ENCODE data around the gene XRCC6. TPM values are rescaled to one million over a fixed set of nuclear protein-coding genes. Genes with fewer than 3 reads are reported as not detected.

XRCC6 gene
- total and polyA plus RNA-seq, 8 donors = 49.8 to 86.4 (median 76.1) TPM

DNA sequence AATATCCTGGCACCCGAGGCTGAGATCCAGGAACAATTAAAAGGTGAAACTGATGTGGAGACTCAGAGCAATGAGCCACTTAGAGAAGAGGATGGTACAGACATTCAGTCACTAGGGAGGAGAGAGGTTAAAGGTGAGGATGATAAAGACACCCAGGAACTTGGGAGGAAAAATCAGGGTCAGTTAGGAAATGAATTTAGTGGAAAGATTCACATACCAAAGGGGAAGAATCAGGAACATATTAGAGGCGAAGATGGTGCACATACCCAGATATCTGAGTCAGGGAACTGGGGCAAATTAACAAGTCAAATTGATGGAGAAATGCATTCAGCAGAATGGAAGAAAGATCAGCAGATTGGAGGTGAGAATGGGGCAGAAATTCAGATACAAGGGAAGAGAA is 74.1 kb downstream of the XRCC6 start:
- Histone ChIP-seq H3K27me3 (no peaks in the 10 kb centered on the region), H3K36me3 (no peaks in the 10 kb centered on the region), H3K4me3 (no peak overlapping the region), H3K9me3 (no peaks in the 10 kb centered on the region), H3K4me1 (peaks cover 0 to 10% (median 0%) of the 10 kb centered on the region in 3 donors), H3K27ac (no peak overlapping the region)
- intact Hi-C loops (cut with DNase I) = loop anchor here in 2 of 3 donors (5.0 to 10.0 kb wide), 2 partner anchors 247 to 250 kb away; partner anchors contain the start of gene CENPM (in 1 of the 2)
- 71 to 73% methylated on average over 2 of the region's 2 CpGs for WGBS, 2 donors
- TF ChIP-seq, protein P1, sequence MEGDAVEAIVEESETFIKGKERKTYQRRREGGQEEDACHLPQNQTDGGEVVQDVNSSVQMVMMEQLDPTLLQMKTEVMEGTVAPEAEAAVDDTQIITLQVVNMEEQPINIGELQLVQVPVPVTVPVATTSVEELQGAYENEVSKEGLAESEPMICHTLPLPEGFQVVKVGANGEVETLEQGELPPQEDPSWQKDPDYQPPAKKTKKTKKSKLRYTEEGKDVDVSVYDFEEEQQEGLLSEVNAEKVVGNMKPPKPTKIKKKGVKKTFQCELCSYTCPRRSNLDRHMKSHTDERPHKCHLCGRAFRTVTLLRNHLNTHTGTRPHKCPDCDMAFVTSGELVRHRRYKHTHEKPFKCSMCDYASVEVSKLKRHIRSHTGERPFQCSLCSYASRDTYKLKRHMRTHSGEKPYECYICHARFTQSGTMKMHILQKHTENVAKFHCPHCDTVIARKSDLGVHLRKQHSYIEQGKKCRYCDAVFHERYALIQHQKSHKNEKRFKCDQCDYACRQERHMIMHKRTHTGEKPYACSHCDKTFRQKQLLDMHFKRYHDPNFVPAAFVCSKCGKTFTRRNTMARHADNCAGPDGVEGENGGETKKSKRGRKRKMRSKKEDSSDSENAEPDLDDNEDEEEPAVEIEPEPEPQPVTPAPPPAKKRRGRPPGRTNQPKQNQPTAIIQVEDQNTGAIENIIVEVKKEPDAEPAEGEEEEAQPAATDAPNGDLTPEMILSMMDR (IDR thresholded peaks at IDR 0.05) = no peak
- DNase-seq = no peak
- FAIRE-seq = no peak
- ATAC-seq = no peak

DNA sequence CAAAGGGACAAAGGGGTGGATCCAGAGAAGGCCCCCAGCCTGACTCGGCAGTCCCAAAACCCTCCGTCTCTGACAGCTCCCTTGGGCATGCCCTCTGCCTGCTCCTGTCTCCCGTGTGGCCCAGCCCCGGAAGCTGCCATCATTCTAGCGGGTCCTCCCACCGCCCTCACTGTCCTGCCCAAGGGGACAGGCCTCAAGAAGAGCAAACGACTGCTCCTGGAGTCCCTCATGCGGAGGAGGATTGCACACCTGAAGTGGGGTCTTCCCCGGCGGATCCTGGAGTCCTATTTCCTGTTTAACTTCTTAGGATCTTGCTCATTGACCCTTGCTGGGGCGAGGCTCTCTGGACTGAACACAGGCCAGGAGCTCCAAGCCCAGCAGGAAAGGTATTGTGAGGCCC is 75.6 kb downstream of the XRCC6 start:
- no peaks in the 10 kb centered on the region for H3K9me3 ChIP-seq
- TF ChIP-seq, protein P1 (IDR thresholded peaks at IDR 0.05) = no peak
- 55 to 60% methylated on average over 11 of the region's 11 CpGs for WGBS, 2 donors
- peaks cover 0 to 10% (median 0%) of the 10 kb centered on the region in 3 donors for H3K4me1 ChIP-seq
- no peak for FAIRE-seq
- DNase-seq = peak in 3 of 6 donors; percentile 36 to 61 (median 61)
- H3K4me3 ChIP-seq = no peak overlapping the region
- H3K27me3 ChIP-seq = no peaks in the 10 kb centered on the region
- no peaks in the 10 kb centered on the region for H3K36me3 ChIP-seq
- ATAC-seq = peak in 1 of 4 donors; percentile 2
- H3K27ac ChIP-seq = no peak overlapping the region
- intact Hi-C loops (cut with DNase I) = loop anchor here in 2 of 3 donors (5.0 to 10.0 kb wide), 2 partner anchors 246 to 248 kb away; partner anchors contain the start of gene CENPM (in 1 of the 2)

GRCh38 chr22:41697126-41697775 is 76.2 kb downstream of the XRCC6 start:
- FAIRE-seq = no peak

DNA sequence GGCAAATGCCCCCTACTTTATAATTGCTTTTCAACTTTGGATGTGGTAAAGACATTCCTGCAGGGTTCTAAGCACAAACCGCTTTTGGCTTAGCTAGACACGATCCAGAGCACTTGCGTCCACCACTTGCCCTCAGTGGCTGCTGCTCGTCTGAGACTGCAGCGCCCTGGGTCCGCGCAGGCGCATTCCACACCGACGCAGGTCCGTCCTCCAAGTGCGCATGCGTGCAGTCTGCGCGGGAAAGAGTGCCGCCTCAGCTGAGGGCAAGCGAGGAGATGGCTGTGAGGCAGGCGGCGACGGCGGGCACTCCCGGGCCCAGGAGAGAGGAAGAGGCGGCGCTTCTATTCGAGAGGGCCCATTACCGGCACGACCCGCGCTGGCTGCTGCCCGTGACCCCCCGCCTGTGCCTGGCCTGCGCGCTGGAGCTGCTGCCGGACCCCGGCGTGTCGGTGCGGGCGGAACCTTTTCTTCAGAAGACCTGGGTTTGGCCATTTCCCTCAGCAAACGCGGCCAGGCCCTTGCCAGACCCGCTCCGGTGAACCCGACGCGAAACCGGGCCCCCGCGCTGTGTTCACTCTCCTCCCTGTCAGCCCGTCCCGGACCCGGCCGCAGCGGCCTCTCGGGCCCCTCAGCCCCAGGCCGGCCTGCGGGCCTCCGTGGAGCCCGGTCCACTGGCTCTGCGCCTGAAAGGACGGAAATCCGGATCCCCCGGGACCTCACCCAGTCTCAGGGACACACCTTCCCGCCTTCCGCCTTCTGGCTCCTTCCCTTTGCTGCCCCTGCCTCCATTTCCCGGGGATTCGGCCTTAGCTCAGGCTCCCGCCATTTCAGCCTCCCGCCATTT is 78.4 kb downstream of the XRCC6 start, which contains the start of gene MEI1:
TSS of gene MEI1 (plus strand) at position 240 of the 844 bp plus-strand sequence. CDS start at position 276, 36 bp downstream.
- WGBS, 2 donors = 40 to 42% methylated on average over 69 of the region's 69 CpGs
- FAIRE-seq = no peak
- peak; percentile 79 to 96 (median 90) for DNase-seq
- Histone ChIP-seq H3K27me3 (no peaks in the 10 kb centered on the region), H3K36me3 (no peaks in the 10 kb centered on the region), H3K9me3 (no peaks in the 10 kb centered on the region), H3K27ac (no peak within 1 kb of the TSS), H3K4me1 (peaks cover 0 to 10% (median 0%) of the 10 kb centered on the region in 3 donors), H3K4me3 (peak within 1 kb of the TSS in 1 of 4 donors; percentile 18)
- intact Hi-C loops (cut with DNase I) = loop anchor here in 2 of 3 donors (5.0 to 10.0 kb wide), 2 partner anchors 243 to 245 kb away; partner anchors contain the start of gene CENPM (in 1 of the 2)
- TF ChIP-seq, protein P1 (IDR thresholded peaks at IDR 0.05) = no peak
- ATAC-seq = peak; percentile 73 to 85 (median 81)

More at GRCh38 chr22:41697126-41697775, 76.2 kb downstream of the XRCC6 start:
- ATAC-seq (peak; percentile 77 to 92 (median 89)), DNase-seq (peak; percentile 76 to 100 (median 92))
- TF ChIP-seq, protein P1 (IDR thresholded peaks at IDR 0.05) = peak; percentile 96 to 99 (median 98)
- Histone ChIP-seq H3K36me3 (no peaks in the 10 kb centered on the region), H3K4me3 (peak overlapping the region in 1 of 4 donors; percentile 26), H3K27ac (peak overlapping the region in 2 of 4 donors; percentile 28 to 36), H3K9me3 (no peaks in the 10 kb centered on the region), H3K4me1 (peaks cover 0 to 10% (median 0%) of the 10 kb centered on the region in 3 donors), H3K27me3 (no peaks in the 10 kb centered on the region)
- 26 to 28% methylated on average over 12 of the region's 12 CpGs for WGBS, 2 donors
- intact Hi-C loops (cut with DNase I) = loop anchor here in 2 of 3 donors (5.0 to 10.0 kb wide), 2 partner anchors 245 to 248 kb away; partner anchors contain the start of gene CENPM (in 1 of the 2)

All from pancreas (tissue), 10 donors.